Amygdala (tissue), 56 donors: ENCODE results near the gene DYNC2I2.
"Not testable (repeated sequence)": the region's sequence is repeated elsewhere in the genome, so short reads cannot be mapped to it uniquely, and the experiment has no call there.

Experiments used
- DNase-seq, 56 donors: peaks; one replicate each; lab custom pipeline; 2025; lab: John Stamatoyannopoulos, UW

The DYNC2I2 gene

DNA sequence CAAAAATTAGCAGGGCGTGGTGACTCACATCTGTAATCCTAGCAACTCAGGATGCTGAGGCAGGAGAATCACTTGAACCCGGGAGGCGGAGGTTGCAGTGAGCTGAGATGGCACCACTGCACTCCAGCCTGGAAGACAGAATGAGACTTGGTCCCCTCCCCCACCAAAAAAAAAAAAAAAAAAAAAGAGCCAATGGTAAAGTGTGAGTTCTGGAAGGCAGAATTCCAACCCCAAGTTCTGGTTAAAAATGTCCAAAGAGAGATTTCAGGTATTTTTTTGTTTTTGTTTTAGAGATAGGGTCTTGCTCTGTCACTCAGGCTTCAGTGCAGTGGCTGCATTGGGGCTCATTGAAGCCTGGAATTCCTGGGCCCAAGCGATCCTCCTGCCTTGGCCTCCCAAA is 30.8 kb upstream of the DYNC2I2 start:
- no peak for DNase-seq

DNA sequence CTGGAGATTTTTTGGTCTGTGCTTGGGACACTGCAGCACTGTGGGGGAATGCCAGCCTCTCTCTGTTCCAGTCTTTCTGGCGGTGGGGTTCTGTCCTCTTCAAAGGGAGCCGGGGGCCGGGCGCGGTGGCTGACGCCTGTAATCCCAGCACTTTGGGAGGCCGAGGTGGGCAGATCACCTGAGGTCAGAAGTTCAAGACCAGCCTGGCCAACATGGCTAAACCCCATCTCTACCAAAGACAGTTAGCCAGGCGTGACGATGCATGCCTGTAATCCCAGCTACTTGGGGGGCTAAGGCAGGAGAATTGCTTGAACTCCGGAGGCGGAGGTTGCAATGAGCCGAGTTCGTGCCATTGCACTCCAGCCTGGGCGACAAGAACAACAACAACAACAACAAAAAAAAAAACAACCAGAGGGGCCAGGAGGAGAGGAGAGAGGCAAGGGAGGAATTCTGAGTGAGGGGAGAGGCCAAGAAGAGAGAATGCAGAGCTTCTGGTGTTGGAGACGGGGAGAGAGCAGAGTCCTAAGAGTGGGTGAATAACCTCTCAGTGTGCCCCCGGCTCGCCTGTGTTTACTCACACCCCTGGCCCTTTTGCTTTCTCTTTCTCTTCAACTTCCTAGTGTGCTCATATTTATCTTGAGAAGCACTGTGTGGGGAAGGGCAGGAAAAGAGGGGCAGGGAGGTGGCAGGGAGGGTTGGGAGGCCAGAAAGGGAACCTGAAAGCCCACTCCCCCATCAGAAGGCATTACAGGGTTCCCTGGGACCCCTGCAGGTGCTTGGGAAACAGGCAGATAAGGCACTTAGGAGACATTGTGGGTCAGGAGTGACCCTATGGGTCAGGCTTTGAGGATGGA is 29.2 kb upstream of the DYNC2I2 start:
- DNase-seq, result no peak

GRCh38 chr9:128684325-128685199 is 27.9 kb upstream of the DYNC2I2 start:
- DNase-seq, result peak in 26 of 56 donors; percentile 3 to 50 (median 24)

DNA sequence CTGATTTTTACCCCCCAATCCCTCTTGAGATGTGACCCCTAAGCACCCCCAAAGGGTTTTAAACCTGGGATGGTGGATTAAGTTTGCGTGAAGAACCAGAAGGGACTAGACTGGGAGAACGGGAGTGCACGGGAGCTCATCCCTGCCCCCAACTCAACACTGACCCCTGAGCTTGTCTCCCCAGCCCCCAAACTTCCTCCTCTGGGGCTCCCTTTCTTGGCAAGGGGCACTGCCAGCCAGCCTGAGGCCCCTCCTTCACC is 27.3 kb upstream of the DYNC2I2 start:
- DNase-seq, result no peak

DNA sequence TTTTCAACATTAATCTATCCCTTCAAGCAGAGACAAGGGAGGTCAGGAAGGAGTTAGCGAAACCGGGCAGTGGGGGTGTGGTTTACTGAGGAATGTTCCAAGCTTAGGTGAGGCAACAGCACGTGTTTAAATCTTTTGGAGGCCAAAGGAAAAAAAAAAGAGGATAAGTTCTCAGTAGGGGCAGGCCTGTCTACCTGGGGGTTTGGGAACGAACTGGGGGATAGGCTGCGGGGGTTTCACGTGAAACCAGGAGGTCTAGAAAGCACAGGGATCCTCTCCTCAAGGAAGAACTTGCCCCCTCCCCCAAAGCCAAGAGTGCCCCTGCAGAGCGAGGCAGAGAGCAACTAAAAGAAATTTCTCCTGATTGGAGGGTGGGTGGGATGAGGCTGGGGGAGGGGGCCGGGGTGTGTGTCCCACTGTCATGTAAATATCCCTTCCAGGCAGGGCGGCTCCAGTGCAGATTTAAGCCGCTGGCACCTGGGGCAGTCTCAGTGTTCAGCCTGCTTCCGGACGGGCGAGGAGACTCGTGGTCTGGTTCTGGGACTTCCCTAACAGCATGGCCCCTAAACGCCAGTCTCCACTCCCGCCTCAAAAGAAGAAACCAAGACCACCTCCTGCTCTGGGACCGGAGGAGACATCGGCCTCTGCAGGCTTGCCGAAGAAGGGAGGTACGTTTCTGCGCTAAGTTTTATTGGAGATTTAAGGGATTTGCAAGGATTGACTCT is 26.9 kb upstream of the DYNC2I2 start:
- peak in 4 of 56 donors; percentile 14 to 21 (median 17) for DNase-seq

DNA sequence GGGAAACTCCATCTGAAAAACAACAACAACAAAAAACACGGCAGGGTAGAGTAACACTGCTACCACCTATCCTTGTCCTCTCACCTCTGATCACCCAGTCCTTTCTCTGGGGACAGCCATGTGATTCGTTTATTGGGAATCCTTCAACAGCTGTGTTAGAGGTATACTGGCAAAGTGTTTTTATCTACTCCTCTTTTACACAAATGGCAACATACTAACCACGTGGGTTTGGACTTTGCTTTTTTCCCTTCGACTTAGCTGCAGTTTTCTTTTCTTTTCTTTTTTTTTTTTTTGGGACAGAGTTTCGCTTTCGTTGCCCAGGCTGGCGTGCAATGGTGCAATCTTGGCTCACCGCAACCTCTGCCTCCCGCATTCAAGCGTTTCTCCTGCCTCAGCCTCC is 21.1 kb upstream of the DYNC2I2 start:
- no peak for DNase-seq

- DNase-seq, result no peak
These were observed 18.7 kb upstream of the DYNC2I2 start for GRCh38 chr9:128675382-128675781.

GRCh38 chr9:128669786-128670185 is 13.1 kb upstream of the DYNC2I2 start:
- no peak for DNase-seq

DNA sequence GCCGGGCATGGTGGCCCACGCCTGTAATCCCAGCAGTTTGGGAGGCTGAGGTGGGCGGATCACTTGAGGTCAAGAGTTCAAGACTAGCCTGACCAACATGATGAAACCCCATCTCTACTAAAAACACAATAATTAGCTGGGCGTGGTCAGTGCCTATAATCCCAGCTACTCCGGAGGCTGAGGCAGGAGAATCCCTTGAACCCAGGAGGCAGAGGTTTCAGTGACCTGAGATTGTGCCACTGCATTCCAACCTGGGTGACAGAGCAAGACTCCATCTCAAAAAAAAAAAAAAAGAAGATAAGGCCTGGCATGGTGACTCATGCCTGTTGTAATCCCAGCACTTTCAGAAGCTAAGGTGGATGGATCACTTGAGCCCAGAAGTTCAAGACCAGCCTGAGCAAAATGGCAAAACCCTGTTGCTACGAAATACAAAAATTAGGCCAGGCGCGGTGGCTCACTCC is 9.9 kb upstream of the DYNC2I2 start:
- not testable (repeated sequence) for DNase-seq

GRCh38 chr9:128657796-128658195 is 1.1 kb upstream of the DYNC2I2 start:
- no peak for DNase-seq

- no peak for DNase-seq
These were observed 677 bp upstream of the DYNC2I2 start for GRCh38 chr9:128657344-128657704.

GRCh38 chr9:128654481-128654880 is 2.2 kb downstream of the DYNC2I2 start:
- DNase-seq, result no peak

DNA sequence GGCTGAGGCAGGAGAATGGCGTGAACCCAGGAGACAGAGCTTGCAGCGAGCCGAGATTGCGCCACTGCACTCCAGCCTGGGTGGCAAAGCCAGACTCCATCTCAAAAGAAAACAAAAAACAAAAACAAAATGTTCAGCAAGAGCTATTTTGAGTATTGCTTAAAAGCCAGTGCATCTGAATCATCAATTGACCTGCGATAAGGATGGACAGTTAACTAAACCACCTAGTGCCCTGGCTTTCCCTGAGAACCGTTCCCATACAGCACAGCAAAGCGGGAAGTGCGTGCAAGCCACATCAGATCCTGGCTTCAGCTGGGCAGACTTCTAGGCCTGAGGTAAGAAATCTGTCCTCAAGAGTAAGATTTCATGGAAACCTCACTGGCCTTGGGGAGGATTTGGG is 2.7 kb downstream of the DYNC2I2 start:
- no peak for DNase-seq

- no peak for DNase-seq
These were observed 4.8 kb downstream of the DYNC2I2 start for GRCh38 chr9:128651798-128652197.

- peak in 1 of 56 donors; percentile 14 for DNase-seq
These were observed 8.4 kb downstream of the DYNC2I2 start for GRCh38 chr9:128648206-128648605.

GRCh38 chr9:128643519-128644300 is 12.9 kb downstream of the DYNC2I2 start:
- no peak for DNase-seq

- no peak for DNase-seq
These were observed 13.9 kb downstream of the DYNC2I2 start for GRCh38 chr9:128642675-128643245.

DNA sequence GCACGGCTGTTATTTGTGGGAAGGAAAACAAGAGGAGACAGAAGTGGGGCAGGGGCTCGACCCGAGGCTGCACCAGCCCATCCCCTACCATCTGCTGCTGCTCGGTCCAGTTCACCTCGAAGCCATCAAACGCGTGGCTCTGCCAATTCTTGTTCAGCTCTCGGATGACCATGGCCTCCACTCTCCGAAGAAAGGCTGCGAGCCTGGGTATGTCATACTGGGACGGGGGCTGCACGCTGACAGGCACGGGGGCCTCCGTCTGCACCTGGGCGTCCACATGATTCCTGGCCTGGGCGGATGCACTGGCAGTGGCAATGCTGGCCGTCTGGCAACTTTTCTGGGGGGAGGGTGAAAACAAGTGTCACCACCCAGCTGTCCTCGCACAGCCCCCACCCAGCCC is 16.0 kb downstream of the DYNC2I2 start:
- DNase-seq, result no peak

DNA sequence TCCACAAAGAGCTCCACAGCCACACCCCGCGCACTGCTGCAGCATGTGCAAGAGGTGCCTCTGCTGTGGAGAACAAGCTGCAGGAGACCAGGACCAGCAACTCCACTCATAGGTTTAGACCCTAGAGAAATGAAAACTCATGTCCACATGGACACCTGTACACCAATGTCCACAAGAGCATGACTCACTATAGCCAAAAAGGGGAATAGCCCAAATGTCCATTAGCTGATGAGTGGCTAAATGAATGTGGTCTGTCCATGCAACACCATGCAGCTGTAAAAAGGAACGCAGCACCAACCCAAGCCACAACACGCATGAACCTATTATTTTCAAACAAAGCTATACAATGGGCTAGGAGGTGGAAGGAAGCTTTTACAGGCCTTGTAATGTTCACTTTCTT is 18.1 kb downstream of the DYNC2I2 start:
- DNase-seq, result no peak

DNA sequence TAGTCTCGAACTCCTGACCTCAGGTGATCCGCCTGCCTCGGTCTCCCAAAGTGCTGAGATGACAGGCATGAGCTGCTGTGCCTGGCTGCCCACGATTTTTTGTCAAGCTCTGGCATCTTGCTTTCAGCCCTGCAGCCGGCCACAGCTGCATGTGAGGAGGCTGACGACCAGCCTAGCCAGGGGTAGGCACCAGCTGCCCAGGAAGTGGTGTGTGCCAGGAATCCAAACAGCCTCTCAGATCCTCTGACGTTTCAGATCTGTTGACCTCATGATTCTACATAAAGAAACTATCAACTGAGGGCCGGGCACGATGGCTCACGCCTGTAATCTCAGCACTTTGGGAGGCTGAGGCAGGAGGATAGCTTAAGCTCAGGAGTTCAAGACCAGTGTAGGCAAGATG is 19.0 kb downstream of the DYNC2I2 start:
- DNase-seq, result peak in 16 of 56 donors; percentile 15 to 66 (median 31)
